Measurements from ENCODE around the gene DLG5.

- no peak for TF ChIP-seq POLR2A (IDR thresholded peaks at IDR 0.05; ENCODE audit: low read length)
- no peak for TF ChIP-seq GATA1 (IDR thresholded peaks at IDR 0.05; ENCODE audit: low read depth, low read length)
Observed at GRCh38 chr10:77971804-77972144, 45.2 kb upstream of the DLG5 start.

Measured in erythroblast (primary cell).